Esophagus mucosa (tissue), 1 donor: ENCODE measurements around the gene TENM3. TPM values are rescaled to one million over a fixed set of nuclear protein-coding genes. Genes with fewer than 3 reads are reported as not detected.

Source experiments
- ATAC-seq: fragments of 200-7000 bp; cut with Tn5 transposase; one replicate; pipeline ENCODE4 v1.9.1; 2020
- total RNA-seq: library from RNA; stranded (reverse); gene quantifications from one replicate; pipeline ENCODE4 v1.2.4, GENCODE V29; 2023
- donor health status: DM: yes; HTN: yes; CAD: no.

TENM3 gene
- total RNA-seq, 1 donor from 2014 or later, result 3.6 TPM

DNA sequence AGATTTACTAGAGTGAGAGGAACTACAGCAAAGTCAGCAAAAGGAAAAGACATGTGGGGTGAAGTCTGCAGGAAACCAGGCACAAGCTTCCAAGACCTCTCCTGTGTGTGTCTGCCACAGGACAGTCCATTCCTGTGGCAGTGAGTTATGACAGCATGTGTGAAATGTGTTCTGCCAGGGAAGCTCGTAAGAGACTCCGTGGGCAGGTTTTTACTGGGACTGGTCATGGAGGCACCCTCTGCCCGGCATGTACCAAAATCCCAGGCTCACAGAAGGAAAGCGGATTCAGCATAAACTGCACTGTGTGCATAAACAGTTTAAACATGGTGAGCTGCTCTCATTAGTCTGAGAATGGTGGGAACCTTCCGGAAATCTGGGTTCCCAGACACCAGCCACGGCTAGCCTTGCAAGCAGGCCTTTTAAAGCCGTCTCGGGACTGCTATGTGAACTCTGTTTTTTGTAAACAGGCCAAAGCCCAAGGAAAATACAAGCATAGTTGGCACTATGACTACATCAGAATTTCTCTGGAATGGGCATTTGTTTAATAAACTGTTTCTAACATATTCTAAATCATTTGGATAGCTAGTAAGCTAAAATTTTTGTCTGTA, 288.5 kb downstream of the TENM3 start:
- ATAC-seq, result no peak

DNA sequence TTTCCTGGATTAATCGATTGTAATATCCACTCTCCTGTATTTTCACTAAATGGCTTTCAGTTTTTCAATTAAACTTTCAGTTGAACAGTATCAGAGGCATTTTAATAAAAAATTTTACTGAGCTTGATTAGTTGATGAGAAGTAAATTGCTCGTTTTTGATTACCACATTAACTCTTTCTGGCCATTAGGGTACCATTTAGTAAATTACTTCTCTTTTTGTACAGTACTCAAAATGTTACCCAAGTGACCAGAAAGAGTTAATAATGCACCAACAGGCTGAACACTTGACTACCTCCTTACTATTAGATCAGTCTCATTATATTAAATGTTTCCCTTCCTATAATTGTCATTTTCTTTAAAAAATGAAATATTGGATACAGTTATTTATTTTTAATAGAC, 289.2 kb downstream of the TENM3 start:
- no peak for ATAC-seq

DNA sequence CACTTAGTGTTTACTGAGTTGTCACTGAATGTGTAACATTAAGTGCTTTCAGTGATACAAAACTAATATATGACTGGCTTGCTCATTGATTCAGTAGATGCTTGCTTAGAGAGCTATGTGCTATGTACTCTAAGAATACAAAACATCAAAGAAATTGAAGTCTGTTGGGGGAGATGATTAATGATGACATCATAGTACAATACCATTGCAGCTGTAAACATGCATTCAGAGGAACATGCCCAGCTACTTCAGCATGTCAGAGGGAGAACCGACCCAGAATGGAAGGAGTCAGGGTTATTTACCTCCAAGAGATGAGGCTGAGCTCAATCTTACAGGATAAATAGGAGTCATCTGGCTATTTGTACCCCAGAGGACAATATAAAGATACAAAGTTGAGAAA, 290.8 kb downstream of the TENM3 start:
- no peak for ATAC-seq

DNA sequence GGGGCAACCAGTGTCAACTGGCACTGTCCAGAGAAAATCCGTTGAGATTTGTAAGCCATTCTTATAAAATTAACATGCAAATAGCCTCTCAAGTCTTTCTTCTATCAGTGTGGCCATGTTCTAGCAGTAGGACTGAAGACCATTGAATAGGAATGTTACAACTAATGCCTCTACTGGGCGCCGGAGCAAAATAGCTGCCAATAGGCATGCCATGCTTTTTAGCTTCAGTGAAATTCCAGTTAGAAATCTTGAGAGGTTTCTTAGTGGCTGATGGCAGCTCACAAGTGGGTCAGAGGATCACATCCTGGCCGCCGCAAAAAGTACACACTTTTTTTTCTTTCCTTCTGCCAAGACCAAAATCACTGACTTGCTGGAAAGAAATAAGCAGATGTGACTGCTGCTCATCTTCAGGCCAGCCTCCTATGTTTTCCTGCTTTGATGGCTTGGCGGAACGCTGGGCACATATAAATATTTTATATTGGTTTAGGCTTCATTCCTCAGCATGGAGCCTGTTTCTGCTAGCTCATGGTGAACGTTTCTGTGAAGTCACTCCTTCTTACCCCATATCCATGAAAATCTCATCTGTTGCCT, 293.1 kb downstream of the TENM3 start:
- ATAC-seq, result no peak

DNA sequence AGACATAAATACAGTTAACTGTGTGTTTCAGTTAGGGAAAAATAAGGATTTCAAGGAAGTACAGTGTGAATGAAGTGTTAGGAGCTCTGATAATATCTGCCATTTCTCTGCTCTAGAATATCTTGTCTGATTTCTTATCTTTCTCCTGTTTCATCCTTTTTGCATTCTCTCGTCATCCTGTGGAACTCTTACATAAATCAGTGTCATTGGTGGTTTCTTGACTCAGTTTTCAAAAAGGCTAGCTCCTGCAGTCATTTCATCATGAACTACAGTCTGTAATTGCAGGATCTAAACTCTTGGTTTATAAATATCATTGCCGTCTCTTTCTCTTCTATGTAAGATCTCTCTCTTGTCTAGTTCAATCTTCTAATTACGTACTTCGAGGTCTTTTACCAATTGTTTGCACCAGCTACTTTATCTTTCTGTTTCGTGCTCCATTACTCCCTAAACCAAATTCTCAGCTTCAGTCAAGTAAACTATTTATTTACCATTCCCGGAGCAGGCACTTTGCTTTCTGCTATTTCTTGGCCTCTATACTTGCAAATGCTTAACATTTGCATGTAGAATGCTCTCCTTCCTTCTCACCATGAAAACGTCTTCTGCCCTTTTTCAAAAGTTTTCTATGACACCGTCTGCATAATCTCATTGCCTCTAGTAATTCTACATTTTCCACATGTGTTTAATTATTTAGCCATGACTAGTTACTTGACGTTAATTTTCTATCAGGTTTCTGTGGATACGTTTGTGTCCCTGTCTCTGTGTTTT, 294.0 kb downstream of the TENM3 start:
- no peak for ATAC-seq

DNA sequence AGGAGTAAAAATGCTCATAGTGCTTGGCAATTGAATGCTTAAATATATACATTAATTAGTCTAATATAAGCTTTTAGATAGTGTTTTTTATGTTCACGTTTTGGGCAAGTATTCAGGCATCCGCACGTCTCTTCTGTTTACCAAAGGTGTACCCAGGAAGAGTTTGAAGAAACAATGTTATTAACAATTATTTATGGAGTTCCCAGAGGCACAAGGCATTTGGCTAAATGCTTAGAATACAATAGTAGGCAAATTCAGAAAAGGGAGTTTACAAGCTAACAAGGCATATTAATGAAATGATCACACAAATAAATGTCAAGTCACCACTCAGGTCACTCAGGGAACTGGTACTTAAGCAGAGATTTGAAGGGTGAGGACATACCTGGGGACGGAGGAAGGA, 294.8 kb downstream of the TENM3 start:
- no peak for ATAC-seq

DNA sequence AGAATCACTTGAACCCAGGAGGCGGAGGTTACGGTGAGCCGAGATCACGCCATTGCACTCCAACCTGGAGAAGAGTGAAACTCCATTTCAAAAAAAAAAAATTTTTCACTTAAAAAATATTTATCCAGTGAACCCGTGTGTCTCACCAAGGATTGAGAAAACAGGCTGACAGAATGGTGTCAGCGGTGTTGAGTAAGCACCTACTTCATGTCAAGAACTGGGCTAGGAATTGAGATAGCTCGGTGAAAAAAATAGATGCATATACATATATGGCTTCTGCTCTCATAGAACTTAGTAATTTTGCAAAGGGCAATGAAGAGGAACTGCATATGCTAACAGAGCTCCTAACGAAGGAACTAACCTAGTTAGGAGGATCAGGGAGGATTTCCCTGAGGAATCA, 297.3 kb downstream of the TENM3 start:
- ATAC-seq, result no peak

DNA sequence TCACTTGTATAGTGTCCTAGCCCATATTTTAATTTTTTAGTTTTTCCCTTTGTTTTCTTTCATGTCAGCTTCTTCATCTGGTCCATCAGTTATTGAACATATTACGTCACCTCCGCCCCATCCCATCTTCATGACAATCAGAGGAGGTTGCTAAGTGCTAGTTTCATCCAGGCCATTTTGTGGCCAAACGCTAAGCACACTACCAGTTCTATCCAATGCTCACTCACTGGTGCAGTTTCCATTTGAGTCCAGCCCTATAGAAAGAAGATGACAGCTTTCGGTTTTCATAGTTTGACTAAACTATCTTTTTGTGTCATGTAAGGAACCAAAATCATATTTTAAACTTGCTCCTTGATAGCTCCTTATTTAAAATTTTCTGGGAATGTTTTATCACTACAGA, 304.2 kb downstream of the TENM3 start:
- ATAC-seq, result no peak

DNA sequence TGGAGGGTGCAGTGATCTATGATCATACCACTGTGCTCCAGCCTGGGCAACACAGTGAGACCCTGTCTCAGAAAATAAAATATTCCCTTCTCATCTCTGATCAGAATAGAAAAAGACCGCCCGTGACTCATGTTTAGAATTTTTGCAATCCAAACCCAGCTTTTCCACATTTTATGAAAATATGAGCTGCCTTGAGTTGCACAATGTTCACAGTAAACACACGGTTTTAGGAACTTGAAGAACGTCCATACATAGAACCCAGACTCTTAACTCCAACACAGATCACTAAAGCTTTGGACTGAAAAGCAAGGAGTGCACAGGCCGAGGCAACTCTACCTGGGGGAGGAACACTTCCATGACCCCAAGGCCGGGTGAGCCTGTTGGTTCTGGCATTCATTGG, 305.0 kb downstream of the TENM3 start:
- no peak for ATAC-seq

DNA sequence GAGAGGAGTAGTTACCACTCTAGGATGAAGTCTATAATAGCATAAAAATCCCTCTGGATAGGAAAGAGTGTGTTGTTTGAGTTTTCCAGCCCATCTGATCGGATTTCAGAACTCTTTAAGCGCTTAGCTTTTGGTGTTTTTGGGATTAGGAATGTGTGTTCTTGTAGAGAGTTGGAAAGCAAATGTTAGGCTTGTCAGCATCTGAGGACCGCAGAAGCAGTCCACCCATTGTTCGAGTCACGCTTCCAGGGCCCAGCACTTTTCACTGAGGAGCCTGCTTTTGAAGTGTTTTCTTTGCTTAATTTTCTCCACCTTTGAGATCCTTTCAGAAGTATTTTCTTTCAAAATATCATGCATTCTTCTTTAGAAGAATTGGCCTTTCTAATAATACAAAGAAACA, 306.2 kb downstream of the TENM3 start:
- no peak for ATAC-seq

DNA sequence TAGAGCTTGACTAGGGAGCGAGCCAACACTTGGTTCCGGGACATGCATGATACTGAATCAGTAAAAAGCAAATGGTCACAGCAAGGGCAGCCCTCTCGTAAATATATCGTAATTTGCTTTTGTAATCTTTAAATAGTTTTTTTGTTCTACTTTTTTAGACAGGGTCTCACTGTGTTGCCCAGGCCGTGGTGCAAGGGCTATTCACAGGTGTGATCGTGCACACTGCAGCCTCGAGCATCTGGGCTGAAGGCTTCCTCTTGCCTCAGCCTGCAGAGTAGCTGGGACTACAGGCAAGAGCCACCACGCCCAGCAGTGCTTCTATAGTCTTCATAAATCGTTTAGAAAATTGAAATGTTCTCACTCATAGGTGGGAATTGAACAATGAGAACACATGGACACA, 309.7 kb downstream of the TENM3 start:
- no peak for ATAC-seq

DNA sequence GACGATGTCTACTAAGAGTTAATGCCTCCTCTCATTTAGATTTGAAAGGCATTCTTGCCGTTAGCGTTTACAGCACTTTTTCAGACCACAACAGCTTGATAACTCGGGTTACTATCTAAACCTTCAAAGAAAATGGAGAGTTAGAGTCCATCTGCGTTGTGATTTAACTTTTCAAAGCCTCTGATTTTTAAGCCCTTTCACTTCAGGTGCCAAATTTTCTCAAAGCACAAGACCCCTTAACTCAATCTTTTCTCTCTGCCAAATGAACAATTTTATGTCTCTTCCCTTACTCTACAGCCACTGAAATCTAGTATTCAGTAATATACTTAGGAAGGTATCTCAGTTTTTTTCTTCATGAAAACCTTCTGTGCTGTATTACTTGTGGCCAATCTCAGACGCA, 310.5 kb downstream of the TENM3 start:
- ATAC-seq, result no peak

DNA sequence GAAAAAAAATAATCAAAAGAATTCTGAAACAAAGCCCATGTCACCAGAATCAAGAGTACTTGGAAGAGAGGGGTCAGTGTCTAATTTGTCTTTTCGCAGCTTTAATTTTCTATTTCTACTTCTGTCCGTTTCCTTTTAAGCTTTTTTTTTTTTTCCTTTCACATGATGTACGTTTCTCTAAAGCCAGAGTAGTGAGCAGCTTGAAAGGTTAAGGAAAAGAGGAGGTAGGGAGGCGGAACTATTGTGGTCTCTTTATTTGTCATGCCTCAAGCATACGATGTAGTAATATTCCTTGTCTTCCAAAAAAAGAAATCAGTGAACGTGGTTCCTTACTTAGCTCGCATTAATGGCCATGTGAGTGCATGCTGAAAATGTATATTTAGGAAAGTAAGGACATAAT, 311.5 kb downstream of the TENM3 start:
- ATAC-seq, result no peak

DNA sequence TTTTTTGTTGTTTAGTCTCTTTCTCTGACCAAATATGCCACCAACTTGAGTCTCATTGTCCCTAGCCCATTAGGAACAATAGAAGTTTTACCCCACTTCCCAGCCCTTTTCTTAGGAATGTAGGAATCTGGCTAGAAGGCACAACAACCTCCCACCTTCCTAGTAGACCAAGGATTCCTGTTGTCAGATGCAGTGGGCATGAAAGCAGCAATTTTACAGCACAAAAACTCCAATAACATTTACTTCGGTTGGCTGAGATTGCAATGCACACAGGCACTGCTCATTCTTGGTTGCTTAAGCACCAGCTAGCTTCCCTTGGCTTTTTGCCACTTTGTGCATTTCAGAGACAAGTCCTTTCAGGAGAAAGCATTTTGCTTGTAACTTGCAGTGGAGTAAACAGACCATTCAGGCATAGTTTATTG, 312.8 kb downstream of the TENM3 start:
- no peak for ATAC-seq

DNA sequence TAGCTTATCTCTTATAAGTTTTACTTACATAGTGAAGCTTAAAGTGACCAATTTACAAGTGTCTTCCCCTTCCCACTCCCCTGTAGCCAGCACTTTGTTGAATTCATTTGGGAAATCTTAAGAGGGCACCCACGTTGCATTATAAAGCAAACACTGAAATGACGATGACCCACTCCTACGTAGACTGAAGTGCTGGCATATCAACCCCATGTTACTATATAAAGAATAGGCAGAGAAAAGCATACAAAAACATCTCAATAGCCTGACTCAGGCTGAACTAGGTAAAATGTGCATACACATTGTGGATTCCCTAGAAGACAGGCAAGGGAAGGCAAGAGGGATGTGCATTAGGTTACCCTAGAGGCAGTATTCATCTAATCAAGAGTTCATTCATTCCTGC, 313.4 kb downstream of the TENM3 start:
- no peak for ATAC-seq

DNA sequence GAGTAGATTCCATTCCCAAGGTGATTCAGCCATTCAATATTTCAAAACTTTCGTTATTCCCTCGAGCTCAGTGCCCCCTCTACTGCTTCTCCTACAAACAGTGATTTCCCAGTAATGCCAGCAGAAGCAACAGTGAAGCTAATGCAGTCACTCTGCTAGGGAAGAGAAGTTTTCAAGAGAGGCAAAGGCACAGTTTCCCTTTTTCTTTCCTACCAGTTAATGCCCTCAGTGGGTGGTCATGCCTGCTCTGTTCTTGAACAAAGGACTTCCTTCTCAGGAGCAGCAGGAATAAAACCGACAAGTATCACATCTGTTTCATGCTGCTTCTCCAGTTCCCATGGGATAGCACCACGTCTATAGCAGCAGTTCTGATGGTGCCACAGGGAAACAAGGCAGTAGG, 317.2 kb downstream of the TENM3 start:
- ATAC-seq, result no peak

DNA sequence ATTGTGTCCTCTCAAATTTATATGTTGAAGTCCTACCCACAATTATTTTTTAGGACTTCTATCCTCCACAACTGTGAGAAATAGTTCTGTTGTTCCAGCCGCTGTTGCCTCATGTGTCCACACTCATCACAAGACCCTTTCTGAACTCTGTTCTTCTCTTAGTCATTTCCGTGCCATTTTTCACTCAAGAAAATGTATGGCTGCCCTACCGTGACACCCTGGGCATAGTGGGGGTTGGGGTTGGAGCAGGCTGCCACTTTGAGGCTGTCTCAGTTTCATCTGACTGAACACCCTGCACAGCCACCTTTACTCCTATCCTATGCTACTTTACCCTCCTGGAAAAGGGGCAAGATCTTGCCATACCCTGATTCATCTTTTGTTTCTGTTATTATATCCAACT, 319.1 kb downstream of the TENM3 start:
- no peak for ATAC-seq

DNA sequence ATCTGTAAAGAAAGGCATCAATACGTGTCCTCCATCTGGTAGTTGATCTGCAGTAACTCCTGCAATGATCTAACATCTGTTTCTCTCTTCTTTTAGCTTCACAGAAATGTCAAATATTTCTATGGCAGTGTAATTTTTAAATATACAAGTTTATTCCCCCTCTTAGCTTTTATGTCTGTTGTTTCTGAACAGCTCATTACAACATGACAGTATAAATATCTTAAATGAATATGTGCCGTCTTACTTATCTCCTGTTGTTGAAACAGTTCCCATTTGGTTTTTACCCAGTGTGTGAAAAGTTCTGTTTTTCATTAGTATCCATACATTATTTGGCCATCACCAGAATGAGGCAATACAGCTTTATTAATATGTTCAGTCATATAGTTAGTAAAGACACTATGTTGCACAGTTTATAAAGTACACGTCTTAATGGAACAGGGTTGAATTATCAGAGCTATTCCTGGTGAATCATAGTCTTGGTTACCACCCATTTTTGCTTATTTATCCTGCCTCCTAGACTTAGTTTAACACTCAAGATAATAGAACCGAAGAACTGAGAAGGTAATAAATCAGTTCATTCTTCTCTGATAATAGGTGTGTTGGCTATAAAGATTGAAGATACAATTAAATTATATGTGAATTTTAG, 321.6 kb downstream of the TENM3 start:
- no peak for ATAC-seq

DNA sequence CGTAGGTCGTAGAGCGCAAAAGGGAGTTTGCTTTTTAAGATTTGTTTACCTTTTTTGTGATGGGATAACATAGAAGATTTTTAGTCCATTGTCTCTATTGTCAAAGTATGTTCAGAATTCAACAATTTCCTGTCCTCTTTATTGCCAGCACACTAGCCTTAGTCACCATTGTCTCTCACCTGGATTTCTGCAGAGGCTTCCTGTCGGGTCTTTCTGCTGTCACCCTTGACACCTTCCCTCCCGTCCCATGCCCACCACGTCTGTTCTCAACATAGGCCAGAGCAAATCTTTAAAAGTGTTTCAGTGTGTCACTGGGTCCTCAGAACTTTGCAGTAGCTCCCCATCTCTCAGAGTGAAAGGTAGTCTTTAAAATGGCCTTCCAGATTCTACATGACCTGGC, 323.9 kb downstream of the TENM3 start:
- no peak for ATAC-seq

DNA sequence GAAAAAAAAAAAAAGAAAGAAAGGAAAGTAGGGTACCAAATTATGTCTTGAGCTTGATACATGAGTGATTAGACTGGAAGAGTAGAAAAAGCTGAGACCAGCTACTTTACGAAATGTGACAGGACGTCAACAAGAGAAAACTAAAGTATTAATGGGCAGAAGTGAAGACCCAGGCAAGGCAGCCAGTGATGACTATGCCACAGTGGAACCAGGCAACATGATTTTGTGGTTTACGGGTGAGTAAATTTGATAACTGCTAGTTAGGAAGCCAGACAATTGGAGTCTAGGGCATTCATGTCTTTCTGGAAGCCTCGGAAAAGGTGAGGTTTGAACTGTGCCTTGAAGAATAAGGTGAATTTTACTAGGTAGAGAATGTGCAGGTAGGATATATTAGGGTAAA, 326.4 kb downstream of the TENM3 start:
- ATAC-seq, result no peak

DNA sequence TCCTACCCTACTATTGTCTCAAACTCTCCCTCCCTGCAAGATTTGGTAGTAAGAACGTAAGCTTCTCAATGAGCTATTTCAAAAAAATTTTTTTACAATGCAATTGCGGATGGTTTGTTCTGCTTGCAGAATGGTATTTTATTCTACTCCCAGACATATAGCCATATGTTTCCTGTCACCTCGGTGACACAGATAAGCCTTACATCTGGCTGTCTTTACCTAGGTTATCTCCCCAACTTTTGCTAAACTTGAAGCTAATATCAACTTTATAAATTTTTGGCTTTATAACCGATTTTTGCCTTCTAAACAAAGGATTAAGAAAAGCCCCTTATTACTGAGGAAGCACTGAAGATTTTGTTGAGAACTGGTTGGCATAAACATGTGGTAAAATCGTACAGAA, 331.5 kb downstream of the TENM3 start:
- ATAC-seq, result no peak

DNA sequence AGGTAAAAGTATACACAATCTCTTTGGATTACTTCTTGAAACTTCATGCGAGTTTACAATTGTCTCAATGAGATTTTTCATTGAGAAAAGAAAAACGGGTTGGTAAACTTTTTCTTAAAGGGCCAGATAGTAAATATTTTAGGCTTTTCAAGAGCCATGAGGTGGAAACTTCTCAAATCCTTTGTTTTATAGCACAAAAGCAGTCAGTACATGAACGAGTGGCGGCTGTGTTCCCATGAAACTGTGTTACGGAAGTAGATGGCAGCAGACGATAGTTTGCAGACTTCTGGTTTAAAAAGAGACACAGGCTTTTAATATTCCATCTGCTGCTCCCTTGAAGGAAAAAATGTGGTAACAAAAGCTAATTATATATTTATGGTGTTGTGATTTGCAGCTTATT, 332.0 kb downstream of the TENM3 start:
- no peak for ATAC-seq

DNA sequence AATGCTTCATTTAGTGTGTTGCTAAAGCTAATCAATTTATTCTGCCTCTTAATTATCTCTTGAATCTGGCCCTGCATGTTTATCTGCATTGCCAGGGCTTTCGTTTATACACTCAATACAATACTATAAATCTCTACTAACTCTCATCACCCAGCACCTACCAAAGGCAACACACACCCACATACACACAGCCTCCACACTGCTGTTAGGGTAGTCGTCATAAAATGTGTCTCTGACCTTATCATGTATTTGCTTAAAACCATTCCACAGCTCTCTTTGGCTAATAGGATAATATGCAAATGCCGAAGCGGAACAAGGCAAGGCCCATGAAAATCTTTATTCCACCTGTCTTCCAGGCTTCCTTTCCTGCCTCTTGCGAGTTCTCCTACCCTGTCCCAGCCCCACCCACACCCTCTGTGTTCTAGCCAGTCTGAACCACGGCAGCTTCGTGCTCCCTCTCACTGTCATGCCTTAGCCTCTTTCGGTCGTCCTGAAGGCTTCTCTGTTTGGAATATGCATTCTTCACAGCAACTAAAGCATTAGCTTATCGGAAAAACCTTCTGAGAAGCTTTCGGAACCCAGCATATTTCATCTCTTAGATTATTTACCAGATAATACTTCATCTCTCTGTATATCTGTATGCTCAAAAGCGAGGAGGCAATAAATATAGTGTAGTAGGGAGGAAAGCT, 333.5 kb downstream of the TENM3 start:
- ATAC-seq, result no peak
